Measurements from ENCODE around the gene OXLD1. TPM values are rescaled to one million over a fixed set of nuclear protein-coding genes. Genes with fewer than 3 reads are reported as not detected.

The OXLD1 gene
- total RNA-seq (2021; ENCODE audit: unreplicated experiment) (75.9 TPM), Bru-seq, nascent RNA (percentile 95 among the genes with signal in this experiment), BruChase-seq, experiment 1, labeled RNA remaining after a 6-hour chase (percentile 90 among the genes with signal in this experiment), BruChase-seq, experiment 2, labeled RNA remaining after a 2-hour chase (percentile 97 among the genes with signal in this experiment)
- 79.6 and 84.0 TPM in 2 replicates for polyA plus RNA-seq (2012)
- long read RNA-seq, transcript OXLD1-201 (2 exons, 620 nt) = minor isoform, 22 of 129 reads
- long read RNA-seq, transcript OXLD1-207 (2 exons, 821 nt) = minor isoform, 12 of 129 reads
- long read RNA-seq, transcript OXLD1-206 (1 exons, 1,600 nt) = major isoform, 80 of 129 reads
- long read RNA-seq, transcript OXLD1-204 (2 exons, 923 nt) = minor isoform, 7 of 129 reads
- long read RNA-seq, partial matches to known transcripts = 0 of 129 reads
- long read RNA-seq, other reads (novel, unspliced or antisense) = 2 of 129 reads

DNA sequence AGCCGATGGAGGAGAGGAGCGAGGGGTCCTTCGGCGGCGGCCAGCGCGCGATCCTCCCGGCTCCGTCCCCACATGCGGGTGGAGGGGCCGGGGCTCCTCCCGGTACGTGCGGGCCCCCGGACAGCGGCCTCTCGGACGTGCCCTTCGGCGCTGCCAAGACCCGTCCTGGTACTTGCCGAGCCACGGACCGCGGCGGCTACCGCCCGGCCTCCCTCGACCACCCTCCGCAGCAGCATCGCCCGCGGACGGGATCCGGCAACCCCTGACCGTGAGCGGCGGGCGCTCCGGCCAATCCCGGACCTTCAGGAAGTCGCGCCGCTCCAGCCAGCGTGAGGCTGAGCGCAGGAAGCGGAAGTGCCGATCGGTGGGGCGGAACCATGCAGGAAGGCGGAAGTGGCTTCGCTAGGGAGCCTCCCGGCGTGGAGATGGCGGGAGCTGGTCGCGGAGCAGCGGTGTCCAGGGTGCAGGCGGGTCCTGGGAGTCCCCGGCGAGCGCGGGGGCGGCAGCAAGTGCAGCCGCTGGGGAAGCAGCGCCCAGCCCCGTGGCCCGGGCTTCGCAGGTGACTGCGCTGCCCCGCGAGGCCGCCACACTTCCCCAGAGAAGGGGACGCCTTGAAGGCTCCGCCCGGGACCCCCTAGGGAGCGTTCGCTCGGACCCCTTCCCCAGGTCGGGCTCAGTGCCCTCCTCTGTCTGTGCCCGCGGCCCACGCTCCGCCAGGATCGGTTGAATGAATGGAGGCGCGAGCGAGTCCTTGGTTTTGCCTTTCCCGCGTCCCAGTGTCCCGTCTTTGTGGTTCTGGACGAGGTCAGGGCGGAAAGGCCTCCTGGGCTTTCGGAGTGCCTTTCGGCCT is at the start of gene OXLD1, which contains the start of gene CCDC137:
OXLD1 (minus strand) TSS at position 264 of the 850 bp plus-strand sequence; CDS start at position 236, 28 bp downstream.
CCDC137 (plus strand) TSS at position 396 of the 850 bp plus-strand sequence; CDS start at position 426, 30 bp downstream.
- ChIA-PET RAD21 (ENCODE audit: low non-redundant PET in 1 of 2, low total read pairs in 2 of 2, uncharacterized antibody in 2 of 2, unreplicated experiment in 2 of 2) (interaction anchor here in 1 of 2 experiments (2.2 kb wide), 1 partner anchor 17 kb away, joined by 4 read pairs; the partner anchor contains the start of genes ARL16 and HGS), CTCF (no interaction called here), POLR2A (interaction anchor here (1.8 to 2.7 kb wide), 2 partner anchors 9 to 17 kb away, joined by 7 to 9 read pairs; partner anchors contain the start of genes ARL16 and HGS)
- Histone ChIP-seq H3K4me2 (ENCODE audit: low read length) (peak within 1 kb of the TSS; percentile 89), H3K9ac (ENCODE audit: low read length) (peak within 1 kb of the TSS; percentile 97), H3K79me2 (ENCODE audit: insufficient read depth, low read length) (peaks cover 67% of the 10 kb centered on the region), H3K4me3 (replicated peaks in 1 of 2; ENCODE audit: low read depth in 1 of 2, low read length in 2 of 2) (peak within 1 kb of the TSS; percentile 78 to 84), H3K9me2 (ENCODE audit: insufficient read depth) (no peaks in the 10 kb centered on the region), H3K27me3 (ENCODE audit: insufficient read depth, low read length) (no peaks in the 10 kb centered on the region), H3K36me3 (ENCODE audit: control insufficient read depth in 1 of 2, insufficient read depth in 2 of 2, low read length in 2 of 2) (peaks cover 23 to 44% of the 10 kb centered on the region in 2 experiments), H3K9me3 (ENCODE audit: control insufficient read depth in 1 of 2, insufficient read depth in 1 of 2, low read depth in 1 of 2, low read length in 2 of 2) (no peaks in the 10 kb centered on the region), H3K27ac (ENCODE audit: low read depth, low read length) (peak within 1 kb of the TSS; percentile 86), H4K20me1 (ENCODE audit: insufficient read depth) (peaks cover 3% of the 10 kb centered on the region; the same call in 1 of the 2 replicates), H3K4me1 (ENCODE audit: control insufficient read depth in 1 of 2, insufficient read depth in 2 of 2, low read length in 2 of 2) (peaks cover 40 to 48% of the 10 kb centered on the region in 2 experiments), H2AFZ (ENCODE audit: low read depth, low read length, poor library complexity, severe bottlenecking) (no peak within 1 kb of the TSS)
- intact Hi-C loops (cut with micrococcal nuclease) = loop anchor here (1.0 kb wide), 2 partner anchors 17 to 29 kb away; partner anchors contain the start of genes ARL16, NPLOC4 and TSPAN10
- ATAC-seq (peak; percentile 86), DNase-seq (ENCODE audit: low read depth, low spot score) (peak; percentile 94)
- TF ChIP-seq EZH2phosphoT487 (IDR thresholded peaks at IDR 0.05; ENCODE audit: borderline replicate concordance) (no peak), TCF7L2 (IDR thresholded peaks at IDR 0.05; ENCODE audit: borderline replicate concordance, extremely low read depth, insufficient read depth, insufficient read length) (no peak), EGR1 (IDR thresholded peaks at IDR 0.05; ENCODE audit: low read depth) (peak; percentile 72; the same call in 1 of the 2 replicates), ELF1 (IDR thresholded peaks at IDR 0.05; ENCODE audit: borderline replicate concordance, low read depth) (peak; percentile 100; the same call in 1 of the 2 replicates), ZFX (IDR thresholded peaks at IDR 0.05) (peak; percentile 78; the same call in 1 of the 2 replicates), CEBPB (IDR thresholded peaks at IDR 0.05; ENCODE audit: low read depth) (no peak), POLR2A (IDR thresholded peaks at IDR 0.05; ENCODE audit: borderline replicate concordance, extremely low read depth, insufficient read depth, insufficient read length) (peak; percentile 93), EZH2 (IDR thresholded peaks at IDR 0.05) (no peak), SIN3A (IDR thresholded peaks at IDR 0.05; ENCODE audit: low read depth) (peak; percentile 99), CBX3 (IDR thresholded peaks at IDR 0.05; ENCODE audit: low read depth) (no peak), SP1 (IDR thresholded peaks at IDR 0.05; ENCODE audit: low read depth) (peak; percentile 96), YY1 (IDR thresholded peaks at IDR 0.05; ENCODE audit: extremely low read depth, insufficient replicate concordance, low read depth, low read length) (peak; percentile 89), POLR2AphosphoS5 (IDR thresholded peaks at IDR 0.05; ENCODE audit: low read depth, low read length) (peak; percentile 95), RAD21 (IDR thresholded peaks at IDR 0.05; ENCODE audit: low read depth) (no peak)
- TF ChIP-seq, protein P1, sequence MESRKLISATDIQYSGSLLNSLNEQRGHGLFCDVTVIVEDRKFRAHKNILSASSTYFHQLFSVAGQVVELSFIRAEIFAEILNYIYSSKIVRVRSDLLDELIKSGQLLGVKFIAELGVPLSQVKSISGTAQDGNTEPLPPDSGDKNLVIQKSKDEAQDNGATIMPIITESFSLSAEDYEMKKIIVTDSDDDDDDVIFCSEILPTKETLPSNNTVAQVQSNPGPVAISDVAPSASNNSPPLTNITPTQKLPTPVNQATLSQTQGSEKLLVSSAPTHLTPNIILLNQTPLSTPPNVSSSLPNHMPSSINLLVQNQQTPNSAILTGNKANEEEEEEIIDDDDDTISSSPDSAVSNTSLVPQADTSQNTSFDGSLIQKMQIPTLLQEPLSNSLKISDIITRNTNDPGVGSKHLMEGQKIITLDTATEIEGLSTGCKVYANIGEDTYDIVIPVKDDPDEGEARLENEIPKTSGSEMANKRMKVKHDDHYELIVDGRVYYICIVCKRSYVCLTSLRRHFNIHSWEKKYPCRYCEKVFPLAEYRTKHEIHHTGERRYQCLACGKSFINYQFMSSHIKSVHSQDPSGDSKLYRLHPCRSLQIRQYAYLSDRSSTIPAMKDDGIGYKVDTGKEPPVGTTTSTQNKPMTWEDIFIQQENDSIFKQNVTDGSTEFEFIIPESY (IDR thresholded peaks at IDR 0.05; ENCODE audit: extremely low read depth, insufficient replicate concordance, low read length) = peak; percentile 72
- TF ChIP-seq, protein P2, sequence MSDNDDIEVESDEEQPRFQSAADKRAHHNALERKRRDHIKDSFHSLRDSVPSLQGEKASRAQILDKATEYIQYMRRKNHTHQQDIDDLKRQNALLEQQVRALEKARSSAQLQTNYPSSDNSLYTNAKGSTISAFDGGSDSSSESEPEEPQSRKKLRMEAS (IDR thresholded peaks at IDR 0.05) = peak; percentile 94
- no TSS peak for BruUV-seq (replicated peaks)

All from HCT116 (cell line).